Caco-2 (cell line): Measurements from ENCODE around the gene FAM180A. TPM values are rescaled to one million over a fixed set of nuclear protein-coding genes. Genes with fewer than 3 reads are reported as not detected.

Experiments
- BruUV-seq: library from RNA; stranded (reverse); fragments of 400-500 nt; replicated peaks from 2 replicates; lab custom pipeline; 2021; lab: Mats Ljungman, UMichigan
- CTCF ChIA-PET: fragments of 300-600 bp; sonication (Branson Sonifier 250); formaldehyde crosslinking; loops from one replicate; lab custom pipeline; 2022; ENCODE audit warnings: antibody characterized with exemption; lab: Charles Lee
- POLR2A ChIA-PET: fragments of 300-600 bp; sonication (Branson Sonifier 250); formaldehyde crosslinking; loops from one replicate; lab custom pipeline; 2022; ENCODE audit warnings: antibody characterized with exemption; lab: Charles Lee
- DNase-seq, 2 experiments: peaks; one replicate each; pipeline versions ENCODE4 v3.0.0 to v3.0.0-alpha.2; 2020 to 2022
- H3K27me3 ChIP-seq: replicated peaks from 2 replicates; pipeline ENCODE4 v1.6.0; 2011; ENCODE audit warnings: low read length; ENCODE audit not compliant: control insufficient read depth, insufficient read depth
- H3K36me3 ChIP-seq: 2 replicates; pipeline ENCODE4 v1.5.1; 2011; ENCODE audit warnings: low read length; ENCODE audit not compliant: control insufficient read depth, insufficient read depth
- H3K4me1 ChIP-seq: fragments of 250-450 bp; sonication (Bioruptor Pico); 2 replicates; pipeline ENCODE4 v1.5.1; 2020; ENCODE audit warnings: mild to moderate bottlenecking
- H3K4me3 ChIP-seq: 2 replicates; pipeline ENCODE4 v1.5.1; 2011; ENCODE audit warnings: low read depth, mild to moderate bottlenecking, control low read depth, low read length
- H3K9me3 ChIP-seq: fragments of 250-450 bp; sonication (Bioruptor Pico); 2 replicates; pipeline ENCODE4 v1.5.1; 2020; ENCODE audit warnings: mild to moderate bottlenecking, moderate library complexity
- H3K27ac Mint-ChIP-seq: one replicate; pipeline ENCODE4 v1.8.0; 2022; ENCODE audit warnings: mixed read lengths; ENCODE audit not compliant: unreplicated experiment
- H3K27me3 Mint-ChIP-seq: one replicate; pipeline ENCODE4 v1.8.0; 2022; ENCODE audit warnings: mixed read lengths; ENCODE audit not compliant: insufficient read depth, unreplicated experiment
- H3K36me3 Mint-ChIP-seq: one replicate; pipeline ENCODE4 v1.8.0; 2022; ENCODE audit warnings: mild to moderate bottlenecking, mixed read lengths; ENCODE audit not compliant: insufficient read depth, unreplicated experiment
- H3K4me1 Mint-ChIP-seq: one replicate; pipeline ENCODE4 v1.8.0; 2022; ENCODE audit warnings: low read depth, mixed read lengths; ENCODE audit not compliant: unreplicated experiment
- H3K4me3 Mint-ChIP-seq: one replicate; pipeline ENCODE4 v1.8.0; 2022; ENCODE audit warnings: mild to moderate bottlenecking, moderate library complexity, mixed read lengths; ENCODE audit not compliant: unreplicated experiment
- H3K9me3 Mint-ChIP-seq: one replicate; pipeline ENCODE4 v1.8.0; 2022; ENCODE audit warnings: mixed read lengths; ENCODE audit not compliant: unreplicated experiment
- CTCF ChIP-seq, 2 experiments: fragments of 200-600 bp in 1 of 2; IDR thresholded peaks; 1 replicate in 1 of 2; 2 replicates in 1 of 2; pipeline versions ENCODE4 v1.5.1 to v1.8.0; 2011 to 2022; ENCODE audit warnings: antibody characterized with exemption in 1 of 2, control low read depth in 1 of 2, inconsistent platforms in 1 of 2, low read depth in 1 of 2, low read length in 1 of 2, mild to moderate bottlenecking in 1 of 2, moderate library complexity in 1 of 2; ENCODE audit not compliant: insufficient read depth in 1 of 2, severe bottlenecking in 1 of 2, unreplicated experiment in 1 of 2
- intact Hi-C: fragments of 100-400 bp; cut with micrococcal nuclease; formaldehyde crosslinking; loops from one replicate; pipeline ENCODE4 v1.10.0; 2022; ENCODE audit not compliant: unreplicated experiment
- total RNA-seq: library from RNA; stranded (reverse); gene quantifications from 2 replicates; pipeline ENCODE4 v1.2.3, GENCODE V29; 2022

FAM180A gene
- total RNA-seq, 1 experiment from 2014 or later, result not detected

DNA sequence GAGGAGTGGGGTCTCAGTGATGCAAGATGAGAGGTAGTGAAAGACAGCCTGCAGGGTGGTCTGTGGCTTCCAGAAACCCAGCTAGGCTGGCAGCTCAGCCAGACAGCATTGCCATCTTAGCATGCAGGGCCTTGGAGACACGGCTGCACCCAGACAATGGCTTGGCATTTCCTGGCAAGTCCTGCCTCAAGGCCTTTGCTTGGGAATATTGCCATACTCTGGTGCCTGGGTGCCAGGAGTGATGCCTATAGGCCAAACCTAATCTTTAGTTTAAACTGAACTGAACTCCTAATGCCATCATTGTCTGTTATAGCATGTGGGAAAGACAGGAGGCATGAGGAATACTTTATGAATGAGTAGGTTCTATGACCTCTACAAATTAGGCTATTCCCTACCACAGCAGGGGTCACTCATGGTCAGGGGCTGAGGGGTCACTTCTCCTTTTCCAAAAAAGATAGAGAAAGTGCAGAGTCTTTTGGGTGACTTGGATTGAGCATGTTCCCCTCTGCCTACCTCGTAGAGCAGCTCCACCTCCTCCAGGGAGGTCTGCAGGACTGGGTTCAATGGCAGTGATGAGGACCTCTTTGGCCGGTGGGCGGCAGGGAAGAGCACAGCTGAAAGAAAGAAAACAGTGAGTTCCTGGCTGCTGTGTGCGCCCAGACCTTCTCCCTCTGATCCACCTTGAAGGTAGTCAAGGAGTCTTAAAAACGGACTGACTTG is 11.9 kb downstream of the FAM180A start:
- Mint-ChIP-seq H3K27me3 (peaks cover 3% of the 10 kb centered on the region), H3K9me3 (no peaks in the 10 kb centered on the region), H3K27ac (no peak overlapping the region), H3K36me3 (no peaks in the 10 kb centered on the region), H3K4me3 (no peak overlapping the region), H3K4me1 (no peaks in the 10 kb centered on the region)
- intact Hi-C loops, result no loop called here
- H3K4me1 ChIP-seq, result no peaks in the 10 kb centered on the region
- ChIA-PET CTCF (interaction anchor here (0.6 to 0.7 kb wide), 2 partner anchors 13 to 279 kb away, joined by 3 to 6 read pairs; no protein-coding TSS in a partner anchor), POLR2A (no interaction called here)
- TF ChIP-seq CTCF (IDR thresholded peaks at IDR 0.05; ENCODE audit: insufficient read depth in 1 of 2, low read depth in 1 of 2, low read length in 1 of 2, severe bottlenecking in 1 of 2, unreplicated experiment in 1 of 2), result peak in 1 of 2 experiments; percentile 18
- no peak overlapping the region for H3K4me3 ChIP-seq
- H3K36me3 ChIP-seq, result no peaks in the 10 kb centered on the region
- DNase-seq, result no peak
- H3K27me3 ChIP-seq, result no peaks in the 10 kb centered on the region
- no TSS peak for BruUV-seq
- no peaks in the 10 kb centered on the region for H3K9me3 ChIP-seq

DNA sequence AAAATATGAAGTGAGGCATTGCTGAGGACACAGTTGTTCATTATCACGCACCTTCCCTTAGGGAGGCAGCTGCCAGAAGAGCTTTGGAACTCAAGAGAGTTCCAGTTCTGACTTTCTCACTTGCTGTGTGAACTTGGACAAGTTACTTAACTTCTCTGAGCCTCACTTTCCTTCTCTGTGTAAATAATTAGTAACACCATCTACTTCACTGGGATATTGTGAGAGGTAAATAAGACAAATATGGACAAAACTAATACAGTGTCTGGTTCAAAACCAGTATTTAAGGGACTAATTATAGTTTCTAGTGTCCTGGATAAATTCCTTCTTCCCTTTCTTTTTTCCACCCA is 14.3 kb downstream of the FAM180A start:
- H3K4me1 ChIP-seq, result no peaks in the 10 kb centered on the region
- H3K4me3 Mint-ChIP-seq, result no peak overlapping the region
- no peaks in the 10 kb centered on the region for H3K36me3 Mint-ChIP-seq
- no peaks in the 10 kb centered on the region for H3K9me3 Mint-ChIP-seq
- no peak overlapping the region for H3K4me3 ChIP-seq
- no peaks in the 10 kb centered on the region for H3K36me3 ChIP-seq
- no TSS peak for BruUV-seq
- no peaks in the 10 kb centered on the region for H3K9me3 ChIP-seq
- ChIA-PET POLR2A (no interaction called here), CTCF (no interaction called here)
- no peak for DNase-seq
- H3K4me1 Mint-ChIP-seq, result no peaks in the 10 kb centered on the region
- intact Hi-C loops, result no loop called here
- H3K27me3 ChIP-seq, result no peaks in the 10 kb centered on the region
- TF ChIP-seq CTCF (IDR thresholded peaks at IDR 0.05; ENCODE audit: insufficient read depth in 1 of 2, low read depth in 1 of 2, low read length in 1 of 2, severe bottlenecking in 1 of 2, unreplicated experiment in 1 of 2), result no peak
- H3K27ac Mint-ChIP-seq, result no peak overlapping the region
- peaks cover 3% of the 10 kb centered on the region for H3K27me3 Mint-ChIP-seq

DNA sequence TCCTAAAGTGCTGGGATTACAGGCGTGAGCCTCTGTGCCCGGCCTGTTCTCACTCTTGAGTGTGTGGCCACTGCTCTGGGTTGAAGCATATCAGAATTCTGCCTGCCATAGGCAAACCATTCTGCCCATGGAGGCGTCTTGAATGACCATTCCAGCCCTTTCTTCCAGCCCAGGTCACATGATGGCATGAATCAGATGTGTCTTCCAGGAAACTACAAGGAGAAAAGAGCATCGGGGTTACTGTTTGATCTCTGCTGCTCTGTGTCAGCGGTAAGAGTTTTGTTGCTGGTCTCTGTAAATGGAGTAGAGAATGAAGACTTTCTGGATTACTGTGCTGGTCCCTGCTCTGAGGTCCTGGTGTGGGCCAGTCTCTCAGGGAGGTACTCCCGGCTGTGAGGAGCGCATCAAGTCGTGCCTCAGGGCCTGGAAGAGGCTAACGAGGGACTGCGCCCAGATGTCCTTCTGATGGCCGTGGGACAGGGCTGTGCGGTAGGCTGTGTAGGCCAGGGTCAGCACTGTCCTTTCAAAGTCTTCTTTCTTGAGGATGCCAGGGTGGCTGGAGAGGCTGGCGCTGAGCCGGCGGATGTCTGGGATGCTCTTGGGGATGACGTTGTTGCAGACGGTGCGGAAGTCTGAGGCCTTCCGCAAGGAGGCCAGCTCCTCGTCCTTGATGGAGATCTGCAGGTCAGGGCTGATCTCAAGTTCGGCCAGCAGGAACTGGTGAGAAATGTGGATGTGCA is 14.8 kb downstream of the FAM180A start:
- Histone ChIP-seq H3K27me3 (no peaks in the 10 kb centered on the region), H3K36me3 (no peaks in the 10 kb centered on the region), H3K4me1 (no peaks in the 10 kb centered on the region), H3K4me3 (no peak overlapping the region), H3K9me3 (no peaks in the 10 kb centered on the region)
- Mint-ChIP-seq H3K4me3 (no peak overlapping the region), H3K27me3 (peaks cover 3% of the 10 kb centered on the region), H3K9me3 (no peaks in the 10 kb centered on the region), H3K36me3 (no peaks in the 10 kb centered on the region), H3K27ac (no peak overlapping the region), H3K4me1 (no peaks in the 10 kb centered on the region)
- BruUV-seq, result no TSS peak
- ChIA-PET CTCF (no interaction called here), POLR2A (no interaction called here)
- intact Hi-C loops, result no loop called here
- DNase-seq, result no peak
- no peak for TF ChIP-seq CTCF (IDR thresholded peaks at IDR 0.05; ENCODE audit: insufficient read depth in 1 of 2, low read depth in 1 of 2, low read length in 1 of 2, severe bottlenecking in 1 of 2, unreplicated experiment in 1 of 2)
